GM21619 (cell line): Measurements from ENCODE around the gene IL12RB2.

ENCODE experiments used
- ATAC-seq: cut with Tn5 transposase; IDR thresholded peaks from one replicate; pipeline ENCODE4 v1.9.1; 2021; ENCODE audit not compliant: unreplicated experiment

Gene IL12RB2

DNA sequence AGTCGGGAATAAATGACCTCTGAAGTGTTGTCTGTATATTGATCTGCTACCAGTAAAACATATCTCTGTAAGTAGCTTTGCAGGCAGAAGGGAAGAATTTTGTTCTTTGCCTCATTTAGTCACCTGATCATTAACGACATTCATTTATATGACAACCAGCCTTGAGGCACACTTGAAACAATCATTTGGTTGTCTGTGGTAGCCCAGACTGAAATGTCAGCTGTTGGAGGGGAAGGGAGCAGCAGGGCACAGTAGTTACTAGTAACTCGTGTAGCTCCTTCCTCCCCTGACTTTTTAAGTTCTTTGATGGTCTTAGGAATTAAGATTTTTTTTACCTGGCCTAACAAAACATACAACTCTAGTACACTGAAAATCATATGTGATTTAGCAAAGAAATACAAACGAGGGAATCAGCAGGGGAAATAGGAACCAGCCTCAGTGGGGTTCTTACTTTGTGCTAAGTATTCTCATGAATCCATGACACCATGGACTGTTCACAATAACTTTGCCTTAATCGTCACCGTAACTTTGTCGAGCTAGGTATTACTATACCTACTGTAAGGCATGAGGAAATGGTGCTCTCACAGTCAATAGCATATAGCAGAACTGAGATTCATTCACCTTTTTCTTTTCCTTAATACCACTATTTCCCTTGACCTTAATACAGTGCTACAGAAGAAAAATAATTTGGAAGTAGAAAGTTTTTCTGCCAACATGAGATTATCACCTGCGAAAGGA, 6.4 kb downstream of the IL12RB2 start:
- no peak for ATAC-seq

DNA sequence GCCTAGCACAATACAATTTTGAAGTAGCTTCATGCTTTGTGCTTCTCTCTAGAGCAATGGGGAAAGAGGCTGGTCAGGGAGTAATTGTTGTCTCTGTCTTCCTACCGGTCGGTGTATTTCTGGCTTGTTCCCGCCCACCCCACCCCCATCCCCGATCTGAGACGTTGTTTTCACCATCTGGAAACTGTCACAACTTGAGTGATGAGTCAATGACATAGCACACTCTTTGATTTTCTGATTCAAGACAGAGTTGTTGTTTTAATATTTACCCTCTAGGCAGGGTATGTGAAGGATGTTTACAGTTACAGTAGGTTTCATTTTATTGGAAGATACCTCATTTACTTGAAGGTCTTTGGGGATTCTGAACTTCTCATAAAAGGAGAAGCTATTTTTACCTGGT, 7.0 kb downstream of the IL12RB2 start:
- ATAC-seq = no peak

DNA sequence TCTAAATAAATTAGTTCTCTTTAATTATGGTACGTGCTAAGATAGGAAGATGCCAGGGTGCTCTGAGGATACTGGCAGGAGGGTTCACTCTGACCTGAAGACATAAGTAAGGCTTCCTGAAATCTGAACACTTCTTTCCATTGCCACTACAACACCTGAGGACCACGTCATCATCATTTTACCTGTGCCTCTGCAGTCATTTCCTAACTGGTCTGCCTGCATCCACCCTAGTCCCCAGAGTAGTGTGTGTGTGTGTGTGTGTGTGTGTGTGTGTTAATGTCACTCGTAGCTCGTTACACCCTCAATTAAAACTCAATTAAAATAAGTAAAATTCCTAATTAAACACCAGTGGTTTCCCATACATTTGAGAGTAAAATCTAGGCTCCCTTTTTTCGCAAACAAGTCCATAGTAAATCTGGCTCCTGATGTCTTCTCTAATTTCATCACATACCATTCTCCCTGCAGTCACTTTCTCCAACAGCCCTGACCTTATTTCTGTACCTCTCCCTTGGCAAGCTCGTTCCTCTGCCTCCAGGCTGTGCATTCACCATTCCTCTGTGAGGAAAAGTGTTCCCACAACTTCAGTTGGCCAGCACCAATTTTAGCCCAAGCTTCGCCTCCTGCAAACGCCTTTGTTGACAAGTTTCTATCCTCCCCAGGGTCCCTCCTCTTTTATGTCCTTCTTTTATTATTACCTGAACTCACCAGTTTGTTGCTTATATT, 8.7 kb downstream of the IL12RB2 start:
- no peak for ATAC-seq

DNA sequence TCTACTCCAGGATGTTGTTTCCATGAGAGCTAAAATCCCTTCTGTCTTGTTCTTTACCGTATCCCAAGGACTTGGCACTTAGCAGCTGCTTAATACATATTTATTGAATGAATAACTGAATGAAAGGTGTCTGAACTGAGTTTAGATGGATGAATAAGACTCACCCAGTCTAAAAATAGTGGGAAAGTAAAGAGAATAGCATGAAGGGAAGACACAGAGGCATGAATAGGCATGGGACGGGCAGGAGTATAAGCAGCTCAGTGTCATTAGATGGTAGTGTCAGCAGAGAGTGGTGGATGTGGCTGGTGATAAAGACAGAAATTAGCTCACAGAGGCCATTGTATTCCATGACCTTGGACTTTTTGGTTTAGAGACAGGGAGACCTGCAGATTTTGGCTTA, 9.2 kb downstream of the IL12RB2 start:
- ATAC-seq = no peak

DNA sequence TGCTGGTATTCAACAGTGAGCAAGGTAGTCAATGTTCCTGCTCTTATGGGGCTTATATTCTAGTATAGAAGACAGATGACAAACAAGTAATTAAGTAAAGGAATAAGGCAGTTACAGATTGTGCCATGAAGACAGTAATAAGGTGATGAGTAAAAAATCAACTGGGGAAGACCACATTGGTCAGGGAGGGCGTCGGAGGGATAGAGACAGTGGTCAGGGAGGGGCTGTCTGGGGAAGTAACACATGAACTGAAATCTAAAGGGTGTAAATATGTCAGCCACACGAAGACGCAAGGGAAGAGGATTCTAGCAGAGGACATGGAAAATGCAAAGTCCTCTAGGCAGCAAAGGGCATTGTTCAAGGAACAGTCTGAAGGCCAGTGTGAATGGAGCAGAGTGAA, 10.1 kb downstream of the IL12RB2 start:
- no peak for ATAC-seq

DNA sequence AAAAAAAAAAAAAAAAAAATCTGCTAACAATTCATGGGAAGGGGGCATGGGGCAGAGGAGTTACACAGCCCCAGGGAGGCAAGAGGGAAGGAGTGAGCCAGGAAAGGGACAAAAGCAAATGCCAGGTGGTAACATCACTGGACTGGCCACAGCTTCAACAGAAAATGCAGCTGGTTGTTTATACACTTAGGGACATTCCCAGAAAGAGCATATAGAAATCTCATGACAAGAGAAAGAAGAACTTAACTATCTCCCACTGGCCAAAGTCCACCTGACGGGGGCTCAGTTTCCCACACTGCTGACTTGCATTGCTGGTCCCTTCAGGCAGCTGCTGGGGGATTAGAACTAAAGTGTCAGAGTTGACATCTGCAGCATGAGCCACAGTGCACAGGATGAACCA, 14.8 kb downstream of the IL12RB2 start:
- no peak for ATAC-seq

DNA sequence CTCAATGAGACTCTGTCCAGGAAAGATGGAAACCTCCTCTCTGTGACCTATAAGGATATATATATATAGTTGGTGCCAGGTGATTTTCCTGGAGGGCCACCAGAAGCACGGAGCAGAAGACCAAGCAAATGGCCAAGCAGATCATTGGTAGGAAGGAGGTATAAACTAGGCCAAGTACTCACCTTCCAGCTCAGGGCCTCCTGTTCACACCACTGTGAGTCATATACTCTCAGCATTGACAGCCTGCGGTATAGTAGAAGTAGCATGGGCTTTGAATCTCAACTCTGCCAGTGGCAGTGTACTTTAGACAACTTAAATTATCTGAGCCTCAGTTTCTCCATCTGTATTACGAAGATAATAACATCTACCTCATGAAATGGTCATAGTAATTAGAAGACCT, 15.4 kb downstream of the IL12RB2 start:
- ATAC-seq = no peak

DNA sequence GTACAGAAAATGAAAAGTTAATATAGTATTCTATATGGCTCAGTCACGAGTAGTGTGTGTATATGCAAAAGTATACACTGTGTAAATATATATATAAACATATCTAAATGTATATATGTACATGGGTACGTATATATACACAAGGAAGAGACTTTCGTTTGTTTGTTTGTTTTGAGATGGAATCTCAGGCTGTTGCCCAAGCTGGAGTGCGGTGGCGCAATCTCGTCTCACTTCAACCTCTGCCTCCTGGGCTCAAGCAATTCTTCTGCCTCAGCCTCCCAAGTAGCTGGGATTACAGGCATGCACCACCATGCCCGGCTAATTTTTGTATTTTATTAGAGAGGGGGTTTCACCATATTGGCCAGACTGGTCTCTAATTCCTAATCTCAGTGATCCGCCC, 16.4 kb downstream of the IL12RB2 start:
- no peak for ATAC-seq

DNA sequence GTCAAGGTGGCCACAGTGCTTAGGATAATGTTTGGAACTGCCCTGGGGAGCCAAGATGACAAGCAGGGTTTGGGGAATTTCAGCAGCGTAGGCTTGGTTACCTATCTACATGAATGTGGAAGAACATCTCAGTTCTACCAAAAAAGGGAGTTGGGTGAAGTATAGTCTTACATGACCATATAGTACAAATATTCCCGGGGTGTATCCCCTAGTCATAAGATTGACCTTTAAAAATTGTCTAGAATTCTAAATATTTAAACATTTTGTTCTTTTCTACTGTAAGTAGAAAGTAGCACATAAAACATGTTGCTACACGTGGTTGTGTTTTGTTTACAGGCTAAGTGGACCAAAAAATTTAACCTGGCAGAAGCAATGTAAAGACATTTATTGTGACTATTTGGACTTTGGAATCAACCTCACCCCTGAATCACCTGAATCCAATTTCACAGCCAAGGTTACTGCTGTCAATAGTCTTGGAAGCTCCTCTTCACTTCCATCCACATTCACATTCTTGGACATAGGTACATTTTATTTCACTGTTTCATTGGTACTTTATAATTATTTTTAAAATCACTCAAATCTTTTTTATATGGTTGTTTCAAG, 20.3 kb downstream of the IL12RB2 start:
- no peak for ATAC-seq

DNA sequence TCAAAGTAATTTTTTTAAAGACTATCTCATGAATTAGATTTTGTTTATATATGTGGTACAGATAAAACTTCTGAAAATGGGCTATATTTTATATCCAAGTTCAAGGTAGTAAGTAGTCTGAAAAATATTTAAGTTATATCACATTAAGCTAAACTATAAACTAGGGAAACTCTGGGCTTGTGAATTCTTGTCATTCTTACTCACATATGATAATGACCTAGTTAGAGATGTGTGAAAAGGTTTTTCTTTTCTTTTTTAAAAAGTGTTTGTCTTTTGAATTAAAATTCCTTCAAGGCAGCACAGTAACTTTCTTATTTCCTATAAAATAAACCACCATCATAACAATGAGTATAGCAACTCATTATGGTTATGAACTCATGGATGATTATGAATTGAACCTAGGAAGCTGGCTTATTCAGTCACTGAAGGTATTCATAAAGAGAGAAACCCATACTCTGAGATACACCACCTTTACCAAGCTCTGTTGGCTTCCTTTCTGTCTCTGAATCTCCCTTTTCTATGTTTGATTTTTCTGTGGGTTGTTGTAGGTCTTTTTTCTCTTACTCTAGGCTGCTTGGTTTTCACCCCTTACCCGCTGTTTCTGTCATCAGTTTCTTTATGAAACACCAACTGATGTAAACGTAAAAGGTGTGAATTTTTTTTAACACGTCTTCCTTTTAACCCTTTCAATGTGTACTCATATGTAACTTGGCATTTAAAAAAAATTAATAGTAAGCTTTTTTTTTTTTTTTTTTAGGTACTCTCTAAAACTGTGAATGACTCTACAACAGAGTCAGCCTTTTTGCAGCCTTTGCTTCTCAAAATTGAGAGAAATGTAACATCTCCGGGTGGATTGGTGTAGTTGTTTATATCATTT, 25.2 kb downstream of the IL12RB2 start:
- peak; percentile 87 for ATAC-seq

DNA sequence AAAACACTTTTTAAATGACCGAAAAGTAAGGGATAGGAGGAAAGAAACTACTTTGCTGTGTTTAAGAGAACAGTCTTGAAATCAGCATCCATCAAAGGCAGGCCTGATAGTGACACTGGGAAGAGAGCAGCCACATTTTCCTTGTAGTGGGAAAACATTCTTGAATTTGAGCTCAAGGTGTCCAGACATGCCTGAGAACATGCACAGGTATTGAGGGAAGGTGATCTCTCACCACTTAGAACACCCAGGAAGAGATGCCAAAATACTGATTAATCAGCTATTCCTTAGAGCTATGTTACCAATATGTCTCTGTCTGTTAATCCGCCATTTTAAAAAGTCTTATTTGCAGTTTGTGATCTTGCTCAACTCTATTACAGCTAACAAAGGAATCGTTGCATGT, 25.9 kb downstream of the IL12RB2 start:
- ATAC-seq = no peak

DNA sequence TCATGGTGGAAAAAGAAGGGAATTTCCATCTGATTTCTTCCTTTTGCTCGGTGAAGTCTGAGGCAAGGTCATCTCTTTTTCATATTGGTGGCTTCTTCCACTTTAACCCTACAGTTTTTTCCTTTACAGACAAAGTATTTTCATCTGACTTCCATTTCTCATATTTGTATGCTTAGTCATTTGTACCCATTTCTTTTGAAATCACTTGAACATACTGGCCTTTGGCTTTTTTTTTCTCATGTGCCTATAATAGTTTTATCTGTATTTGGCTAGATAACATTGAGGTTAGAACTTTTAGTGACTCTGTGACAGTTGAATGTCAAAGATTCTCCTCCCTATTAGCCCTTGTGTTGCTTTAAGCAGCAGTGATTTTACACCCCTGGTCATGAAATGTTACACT, 27.7 kb downstream of the IL12RB2 start:
- no peak for ATAC-seq

DNA sequence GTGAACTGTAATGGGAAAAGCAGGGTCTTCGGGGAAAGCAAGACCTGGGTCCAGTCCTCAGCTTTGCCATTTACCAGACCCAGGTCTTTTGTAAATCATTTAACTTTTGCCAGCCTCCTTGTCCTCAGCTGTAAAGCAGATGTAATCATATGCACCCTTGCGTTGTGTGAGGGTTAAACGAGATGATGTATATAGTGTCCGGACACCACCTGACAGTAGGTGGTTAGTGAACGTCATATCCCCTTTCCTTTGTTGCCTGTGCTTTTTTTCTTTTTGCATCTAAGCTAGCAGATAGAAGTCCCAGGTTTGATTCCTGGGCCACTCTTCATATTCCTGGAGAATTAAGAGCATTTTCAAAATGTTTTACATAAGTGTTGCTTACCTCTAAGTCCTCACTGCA, 28.5 kb downstream of the IL12RB2 start:
- no peak for ATAC-seq

DNA sequence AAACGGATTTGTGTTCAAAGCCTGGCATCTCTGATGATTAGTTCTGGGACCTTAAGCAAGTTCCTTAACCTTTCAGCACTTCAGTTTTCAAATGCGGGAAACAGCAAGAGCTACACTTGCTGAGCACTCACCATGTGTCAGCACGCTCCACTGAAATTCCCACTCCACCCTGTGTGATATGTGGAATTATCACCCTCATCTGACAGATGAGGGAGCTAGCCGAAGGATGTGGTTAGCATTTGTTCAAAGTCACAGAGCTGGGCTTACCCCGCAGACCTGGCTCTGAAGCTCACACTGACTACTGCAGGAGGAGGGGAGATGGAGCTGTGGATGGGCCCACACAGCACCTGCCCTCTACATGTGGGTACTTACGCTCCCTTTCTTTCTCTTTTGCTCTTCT, 29.1 kb downstream of the IL12RB2 start:
- ATAC-seq = no peak

DNA sequence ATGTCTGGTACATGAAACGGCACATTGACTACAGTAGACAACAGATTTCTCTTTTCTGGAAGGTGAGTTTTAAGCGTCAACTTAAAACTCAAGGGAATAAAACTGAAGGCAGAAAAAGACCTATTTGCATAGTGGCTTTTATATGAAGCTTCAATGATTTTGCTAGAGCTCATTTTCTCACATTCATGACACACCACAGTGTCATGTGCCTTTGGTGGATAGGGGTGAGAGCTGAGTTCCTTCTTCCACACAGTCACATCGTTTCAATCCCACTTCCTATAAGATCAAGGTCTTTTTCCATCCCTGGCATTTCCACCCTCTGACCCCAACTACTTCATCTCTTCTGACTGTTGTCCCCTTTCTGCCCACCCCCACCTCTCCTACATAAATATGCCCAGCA, 31.0 kb downstream of the IL12RB2 start:
- peak; percentile 42 for ATAC-seq

DNA sequence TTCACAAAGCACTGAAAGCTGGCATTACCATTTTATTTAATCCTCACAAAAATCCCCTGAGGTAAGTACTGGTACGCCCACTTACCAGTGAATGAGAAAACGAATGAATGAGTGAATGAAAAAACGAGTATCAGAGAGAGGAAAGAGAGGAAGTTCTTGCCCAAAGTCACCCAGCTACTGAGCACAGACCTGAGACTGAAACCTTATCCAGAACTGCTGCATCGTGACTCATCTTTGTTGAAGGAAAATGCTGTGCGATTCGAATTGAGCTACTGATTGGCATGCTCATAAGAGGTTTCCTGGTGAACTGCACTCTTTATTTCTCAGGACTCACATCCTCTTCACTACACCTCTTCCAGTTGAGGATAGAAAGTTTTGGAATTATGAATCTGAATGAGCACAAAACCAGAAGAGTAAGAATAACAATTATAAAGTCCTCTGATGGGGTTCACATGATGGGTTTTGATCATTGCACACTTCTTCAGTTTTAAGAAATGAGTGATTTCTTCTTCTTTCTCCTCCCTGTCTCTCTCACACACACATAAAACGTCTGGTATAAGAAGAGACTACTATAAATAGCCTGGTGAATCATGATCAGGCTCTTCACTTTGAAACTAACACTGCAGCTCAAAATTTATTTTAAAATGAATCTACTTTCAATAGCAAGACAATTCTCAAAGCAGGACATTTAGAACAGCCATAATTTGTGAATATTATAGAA, 32.1 kb downstream of the IL12RB2 start:
- ATAC-seq = peak; percentile 32

DNA sequence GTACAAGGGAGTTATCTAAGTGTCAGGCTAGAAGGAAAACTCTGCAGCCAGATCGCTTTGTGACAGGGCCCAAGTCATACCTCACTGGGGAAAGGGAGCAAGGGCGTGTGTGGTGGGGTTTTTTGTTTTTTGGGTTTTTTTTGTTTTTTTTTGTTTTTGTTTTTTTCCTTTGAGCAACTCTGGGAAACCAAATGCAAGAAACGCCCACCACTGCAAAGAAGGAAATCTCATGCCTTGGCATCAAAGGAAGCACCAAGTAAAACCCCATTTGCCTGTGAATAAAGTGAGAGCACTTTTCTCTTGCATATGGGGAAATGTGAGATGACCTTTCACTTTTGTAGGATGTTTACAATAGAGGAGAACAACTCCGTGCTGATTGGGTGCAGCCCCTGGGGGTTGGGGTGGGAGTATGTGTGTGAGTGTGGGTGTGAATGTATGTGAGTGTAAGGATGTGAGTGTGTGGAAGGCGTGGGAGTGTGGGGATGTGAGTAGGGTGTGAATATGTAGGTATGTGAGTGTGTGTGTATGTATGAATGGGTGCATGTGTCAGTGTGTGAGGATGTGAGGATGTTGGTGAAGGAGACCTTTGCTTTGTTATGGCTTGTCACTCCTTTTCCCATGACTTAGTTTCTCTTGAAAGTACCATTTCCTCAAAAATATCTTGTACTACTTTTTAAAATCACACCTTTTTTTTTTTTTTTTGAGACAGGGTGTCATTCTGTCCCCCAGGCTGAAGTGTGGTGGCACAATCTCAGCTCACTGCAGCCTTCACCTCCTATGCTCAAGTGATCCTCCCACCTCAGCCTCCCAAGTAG, 34.6 kb downstream of the IL12RB2 start:
- ATAC-seq = peak; percentile 25

DNA sequence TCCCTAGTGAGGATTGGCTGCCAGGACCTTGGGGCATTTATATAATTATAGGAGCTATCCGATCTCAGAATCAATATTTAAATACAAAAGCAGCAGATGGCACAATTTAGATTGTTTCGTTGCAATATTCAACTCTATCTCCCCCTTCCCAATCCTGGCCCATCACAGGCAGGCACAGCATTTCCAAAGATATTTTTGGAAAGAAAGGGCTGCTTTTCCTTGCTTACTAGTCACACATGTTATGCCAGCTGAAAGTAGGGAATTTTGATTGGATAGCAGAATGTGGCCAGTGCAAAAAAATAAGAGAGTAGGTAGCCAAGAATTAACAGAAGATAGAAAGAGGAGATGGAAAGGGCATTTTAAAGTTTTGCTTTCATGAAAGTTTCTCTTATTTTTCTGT, 37.9 kb downstream of the IL12RB2 start:
- ATAC-seq = no peak

DNA sequence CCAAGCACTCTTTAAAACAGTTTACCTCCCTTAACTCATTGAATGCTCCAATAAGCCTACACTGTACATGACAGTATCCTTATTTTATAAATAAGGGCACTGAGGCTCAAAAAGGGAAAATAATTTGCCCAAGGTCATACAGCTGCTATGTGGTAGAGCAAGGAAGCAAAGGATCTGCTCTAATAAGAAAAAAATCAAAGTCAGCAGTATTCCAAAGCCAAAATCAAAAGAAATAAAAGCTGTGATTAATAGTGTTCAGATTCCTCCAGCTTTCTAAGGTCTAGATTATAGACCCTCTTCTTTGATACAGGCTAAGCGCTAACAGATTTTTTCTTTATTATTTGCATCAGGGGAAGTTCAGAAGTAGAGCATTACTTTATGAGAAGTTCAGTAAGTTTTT, 39.3 kb downstream of the IL12RB2 start:
- no peak for ATAC-seq
